Fibroblast of upper back skin (primary cell): Measurements from ENCODE around the gene OR51B2.
"Not testable (repeated sequence)": the region's sequence is repeated elsewhere in the genome, so short reads cannot be mapped to it uniquely, and the experiment has no call there.

Source experiments
- DNase-seq: peaks from one replicate; pipeline ENCODE4 v3.0.0-alpha.2; 2013

The OR51B2 gene

DNA sequence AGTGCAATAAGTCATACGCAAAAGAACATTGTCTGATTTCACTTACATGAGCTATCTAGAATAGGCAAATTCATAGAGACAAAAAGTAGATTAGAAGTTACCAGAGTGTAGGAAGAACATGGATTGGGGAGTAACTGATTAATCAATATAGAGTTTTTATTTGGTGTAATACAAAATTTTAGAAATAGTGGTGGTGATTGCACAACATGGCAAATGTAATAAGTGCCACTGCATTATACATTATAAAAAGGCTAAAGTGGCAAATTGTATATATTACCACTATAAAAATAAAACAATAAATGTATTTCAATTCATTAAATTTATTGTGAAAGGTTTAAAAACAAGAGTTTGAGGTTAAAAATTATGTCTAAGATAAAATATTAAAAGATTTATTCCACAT lies 13.7 kb downstream of the OR51B2 start:
- DNase-seq = no peak

DNA sequence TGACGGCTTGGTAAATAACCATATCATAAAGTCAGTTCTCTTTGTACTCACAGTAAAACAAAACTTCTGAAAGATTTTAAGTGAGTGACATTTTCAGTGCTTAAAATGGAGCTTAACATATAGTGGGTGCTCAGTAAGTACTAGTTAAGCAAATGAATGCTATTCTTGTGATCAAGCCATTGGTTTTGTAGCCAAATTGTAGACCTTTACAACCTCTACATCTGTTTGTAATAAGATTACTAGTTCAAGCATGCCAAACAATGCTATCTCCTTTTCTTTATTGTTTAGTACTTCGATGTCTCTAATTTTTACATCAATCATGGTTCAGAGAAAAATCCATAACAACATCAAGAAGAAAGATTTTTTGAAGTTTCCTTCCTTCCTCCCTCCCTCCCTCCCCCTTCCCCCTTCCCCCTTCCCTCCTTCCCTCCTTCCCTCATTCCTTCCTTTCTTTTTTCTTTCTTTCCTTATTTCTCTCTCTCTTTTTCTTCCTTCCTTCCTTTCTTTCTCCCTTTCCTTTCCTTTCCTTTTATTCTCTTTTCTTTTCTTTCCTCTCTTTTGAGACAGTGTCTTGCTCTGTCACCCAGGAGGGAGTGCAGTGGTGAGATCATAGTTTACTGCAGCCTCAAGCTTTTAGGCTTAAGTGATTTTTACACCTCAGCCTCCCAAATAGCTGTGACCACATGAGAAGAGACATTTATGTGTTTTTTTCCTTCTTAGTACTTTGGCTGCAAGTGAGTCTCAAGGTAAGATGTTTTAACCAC lies 16.7 kb downstream of the OR51B2 start:
- no peak for DNase-seq

DNA sequence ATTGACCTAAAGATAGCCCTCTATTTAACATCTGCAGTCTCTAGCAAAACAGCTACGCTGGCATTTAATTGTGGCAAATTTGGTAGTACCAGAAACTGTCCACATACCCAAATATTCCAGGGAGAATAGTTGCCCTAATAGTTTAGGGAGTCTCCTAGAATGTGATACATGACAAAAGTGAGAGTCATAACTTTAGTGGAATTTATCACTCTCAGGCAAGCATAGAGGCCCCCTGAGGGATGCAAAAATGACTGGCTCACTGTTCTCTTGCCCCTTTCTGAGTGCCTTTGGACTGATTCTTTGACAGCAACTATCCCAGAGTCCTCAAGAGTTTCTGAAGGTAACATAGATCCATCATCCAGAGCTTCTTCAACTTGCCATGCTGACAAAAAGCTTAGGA lies 20.1 kb downstream of the OR51B2 start:
- DNase-seq = peak; percentile 14

DNA sequence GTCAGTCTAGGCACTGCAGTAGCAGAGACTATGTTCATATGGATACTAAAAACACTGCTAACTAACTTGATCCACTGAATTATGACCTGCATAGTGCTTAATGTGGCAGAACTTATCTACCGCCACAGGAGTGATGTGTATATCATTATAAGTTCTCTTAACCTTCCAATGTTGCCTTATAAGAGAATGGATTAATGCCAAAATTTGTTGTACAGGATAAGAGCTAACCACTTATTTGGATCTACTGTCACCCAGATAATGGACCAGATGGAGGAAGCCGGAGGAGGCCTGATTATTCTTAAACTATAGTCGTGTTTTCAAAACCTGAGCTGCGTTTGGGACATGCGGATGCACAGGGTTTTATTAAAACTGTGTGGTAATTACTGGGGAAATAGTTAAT lies 20.5 kb downstream of the OR51B2 start:
- DNase-seq = no peak

DNA sequence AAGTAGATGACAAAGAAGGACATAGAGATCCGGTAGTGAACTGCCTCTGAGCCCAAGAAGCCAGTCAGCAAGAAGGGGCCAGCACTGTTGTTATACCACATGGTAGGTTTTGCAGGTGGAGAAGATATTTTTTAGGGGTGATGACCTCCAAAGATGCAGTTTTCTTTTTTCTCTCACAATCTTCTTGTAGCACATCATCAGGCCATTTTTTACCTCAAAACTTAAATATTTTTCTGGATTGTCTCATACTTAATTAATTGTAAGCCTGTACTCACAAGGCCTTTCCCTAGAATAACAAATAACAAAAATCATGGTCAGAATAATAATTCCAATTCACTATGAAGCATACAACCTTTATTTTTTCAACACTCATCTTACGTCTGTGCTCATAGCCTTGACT lies 22.3 kb downstream of the OR51B2 start, which contains the start of gene OR51B4:
Gene OR51B4 (minus strand): TSS at position 101 of the 400 bp plus-strand sequence. CDS start 0 bp downstream, at position 101.
- DNase-seq = no peak

DNA sequence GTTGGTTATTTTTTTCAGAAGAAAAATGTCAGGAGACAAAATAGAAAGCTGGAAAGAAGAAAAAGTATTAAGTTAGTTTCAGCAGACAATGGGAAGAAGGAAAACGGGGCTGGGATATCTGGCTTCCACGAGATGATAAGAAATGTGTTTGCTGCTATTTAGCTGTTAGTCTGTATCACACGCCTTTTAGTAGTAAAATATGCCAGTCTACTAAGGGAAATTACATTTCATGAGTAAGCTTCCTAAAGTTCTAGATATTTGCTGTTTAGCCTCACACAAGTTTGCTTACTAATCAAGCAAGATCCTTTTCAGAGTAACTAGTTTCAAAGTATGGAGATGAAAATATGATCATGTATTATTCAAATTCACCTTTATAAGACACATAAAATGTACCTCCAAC lies 23.8 kb downstream of the OR51B2 start:
- DNase-seq = no peak

DNA sequence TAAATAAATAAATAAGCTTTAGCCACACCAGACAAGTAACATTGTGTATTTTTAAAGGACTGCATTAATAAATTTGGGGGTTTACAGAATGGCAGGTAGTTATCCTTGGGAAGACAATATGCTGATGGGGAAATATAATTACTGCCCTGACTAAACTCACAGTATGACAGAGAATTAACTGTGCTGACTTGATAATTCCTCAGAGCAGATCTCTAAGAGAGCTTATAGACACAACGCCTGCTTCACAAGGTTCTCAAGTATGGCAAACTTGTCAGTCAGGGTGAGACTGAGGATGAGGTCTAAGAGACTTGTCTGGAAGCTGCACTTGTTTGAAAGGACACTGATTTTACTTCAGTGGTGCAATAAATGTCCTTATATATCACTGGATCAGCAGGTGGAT lies 25.6 kb downstream of the OR51B2 start:
- DNase-seq = no peak

DNA sequence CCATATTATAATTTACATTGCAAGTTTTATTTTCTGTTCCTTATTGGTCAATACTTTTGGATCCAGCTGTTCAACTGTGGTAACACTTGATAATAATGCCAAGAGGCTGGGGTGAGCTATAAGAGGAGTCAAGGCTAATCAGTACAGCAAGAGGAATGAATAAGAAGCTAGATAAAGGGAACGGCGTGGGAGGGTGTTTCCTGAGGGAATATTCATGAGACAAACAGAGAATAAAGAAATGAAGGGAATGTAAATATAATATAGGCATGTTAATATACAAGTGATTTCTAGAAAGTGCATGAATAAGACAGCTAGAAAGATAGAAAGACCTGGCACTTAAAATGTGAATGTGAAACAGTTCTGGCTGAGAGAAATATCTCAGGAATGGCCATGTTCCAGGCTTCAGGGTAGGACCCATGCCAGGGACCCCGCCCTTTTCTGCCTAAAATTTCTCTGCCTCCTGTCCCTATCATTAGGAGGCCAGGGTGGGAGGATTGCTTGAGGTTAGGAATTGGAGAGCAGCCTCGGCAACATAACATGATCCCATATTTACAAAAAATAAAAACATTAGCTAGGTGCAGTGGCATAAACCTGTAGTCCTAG lies 26.3 kb downstream of the OR51B2 start:
- DNase-seq = no peak

DNA sequence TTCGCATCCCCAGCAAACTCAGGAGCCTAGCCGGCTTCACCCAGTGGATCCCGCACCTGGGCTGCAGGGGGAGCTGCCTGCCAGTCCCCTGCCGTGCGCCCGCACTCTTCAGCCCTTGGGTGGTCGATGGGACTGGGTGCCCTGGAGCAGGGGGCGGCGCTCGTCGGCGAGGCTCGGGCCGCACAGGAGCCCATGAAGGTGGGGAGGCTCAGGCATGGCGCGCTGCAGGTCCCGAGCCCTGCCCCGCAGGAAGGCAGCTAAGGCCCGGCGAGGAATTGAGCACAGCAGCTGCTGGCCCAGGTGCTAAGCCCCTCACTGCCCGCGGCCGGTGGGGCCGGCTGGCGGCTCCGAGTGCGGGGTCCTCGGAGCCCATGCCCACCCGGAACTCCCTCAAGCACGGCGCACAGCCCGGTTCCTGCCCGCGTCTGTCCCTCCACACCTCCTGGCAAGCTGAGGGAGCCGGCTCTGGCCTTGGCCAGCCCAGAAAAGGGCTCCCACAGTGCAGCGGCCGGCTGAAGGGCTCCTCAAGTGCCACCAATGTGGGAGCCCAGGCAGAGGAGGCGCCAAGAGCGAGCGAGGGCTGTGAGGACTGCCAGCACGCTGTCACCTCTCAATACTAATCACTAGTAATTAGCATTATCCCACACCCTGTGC lies 29.6 kb downstream of the OR51B2 start:
- DNase-seq = not testable (repeated sequence)

DNA sequence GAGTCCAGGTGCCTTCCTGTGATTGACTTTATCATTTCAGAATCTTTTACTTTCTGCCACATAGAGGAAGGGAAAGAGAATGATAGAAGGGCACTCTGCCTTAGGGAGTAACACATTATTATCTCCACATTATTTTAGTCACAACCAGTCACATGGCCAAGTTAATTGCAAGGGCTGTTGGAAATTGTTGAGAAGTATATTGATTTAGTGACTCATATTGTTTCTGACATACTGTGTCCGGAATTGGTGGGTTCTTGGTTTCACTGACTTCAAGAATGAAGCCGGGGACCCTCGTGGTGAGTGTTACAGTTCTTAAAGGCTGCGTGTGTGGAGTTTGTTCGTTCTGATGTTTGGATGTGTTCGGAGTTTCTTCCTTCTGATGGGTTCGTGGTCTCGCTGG lies 31.1 kb downstream of the OR51B2 start:
- DNase-seq = no peak

DNA sequence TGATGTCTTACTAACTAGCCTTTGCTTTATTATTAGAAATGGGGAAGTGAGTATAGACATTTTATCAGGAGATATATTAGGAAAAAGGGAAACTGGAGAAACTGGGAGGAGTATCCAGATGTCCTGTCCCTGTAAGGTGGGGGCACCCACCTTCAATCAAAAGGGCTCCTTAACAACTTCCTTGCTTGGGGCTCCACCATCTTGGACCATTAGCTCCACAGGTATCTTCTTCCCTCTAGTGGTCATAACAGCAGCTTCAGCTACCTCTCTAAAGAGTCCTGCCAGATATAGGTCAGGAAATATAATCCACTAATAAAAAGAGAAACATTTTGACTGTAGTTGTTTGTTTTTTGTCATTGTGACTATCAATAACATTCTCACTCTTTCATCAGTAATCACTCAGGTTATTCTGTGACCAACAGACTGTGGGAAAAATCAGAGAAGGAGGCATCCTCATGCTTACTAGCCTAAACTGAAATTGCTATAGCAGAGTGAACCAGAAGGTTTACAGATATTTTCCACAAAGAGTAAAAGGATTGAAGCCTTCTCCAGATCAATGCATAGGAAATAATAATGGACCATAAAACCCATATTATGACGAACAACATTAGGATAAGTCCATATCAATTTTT lies 32.8 kb downstream of the OR51B2 start:
- DNase-seq = peak; percentile 51

DNA sequence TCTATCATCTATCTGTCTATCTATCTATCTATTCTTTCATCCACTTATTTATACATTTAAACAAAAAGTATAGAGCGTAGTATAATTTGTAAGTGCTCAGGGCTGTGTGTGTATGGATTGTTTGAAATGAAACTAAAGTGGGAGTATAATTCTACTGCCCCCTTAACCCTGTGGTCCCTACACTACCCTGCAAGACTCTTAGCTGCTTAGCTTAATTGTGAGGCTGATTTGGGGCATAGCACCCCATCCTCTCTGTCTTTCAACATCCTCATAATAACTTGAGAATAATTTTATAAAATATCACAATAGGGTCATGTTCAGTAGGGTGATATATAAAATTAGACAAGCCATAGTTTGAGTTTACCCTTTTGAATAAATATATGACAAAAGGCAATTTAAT lies 34.0 kb downstream of the OR51B2 start:
- DNase-seq = no peak

DNA sequence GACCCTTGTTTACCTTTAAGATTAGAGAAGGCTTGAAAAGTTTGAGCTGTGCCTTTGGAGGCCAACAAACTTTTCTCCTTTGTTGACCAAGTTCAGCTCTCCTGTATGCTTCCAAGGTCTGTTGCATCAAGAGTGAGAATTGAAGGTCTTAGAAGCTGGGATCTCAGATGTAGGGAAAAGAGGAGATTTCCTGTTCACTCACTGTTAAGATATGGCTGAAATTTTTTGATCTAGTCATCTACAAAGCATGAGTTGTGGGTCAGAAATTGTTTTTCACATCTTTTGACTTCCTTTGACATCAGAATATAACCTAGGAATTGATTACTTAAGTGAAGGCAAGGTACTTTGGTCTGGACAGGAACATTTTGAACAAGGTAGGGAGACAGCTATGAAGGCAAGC lies 34.4 kb downstream of the OR51B2 start:
- peak; percentile 13 for DNase-seq

DNA sequence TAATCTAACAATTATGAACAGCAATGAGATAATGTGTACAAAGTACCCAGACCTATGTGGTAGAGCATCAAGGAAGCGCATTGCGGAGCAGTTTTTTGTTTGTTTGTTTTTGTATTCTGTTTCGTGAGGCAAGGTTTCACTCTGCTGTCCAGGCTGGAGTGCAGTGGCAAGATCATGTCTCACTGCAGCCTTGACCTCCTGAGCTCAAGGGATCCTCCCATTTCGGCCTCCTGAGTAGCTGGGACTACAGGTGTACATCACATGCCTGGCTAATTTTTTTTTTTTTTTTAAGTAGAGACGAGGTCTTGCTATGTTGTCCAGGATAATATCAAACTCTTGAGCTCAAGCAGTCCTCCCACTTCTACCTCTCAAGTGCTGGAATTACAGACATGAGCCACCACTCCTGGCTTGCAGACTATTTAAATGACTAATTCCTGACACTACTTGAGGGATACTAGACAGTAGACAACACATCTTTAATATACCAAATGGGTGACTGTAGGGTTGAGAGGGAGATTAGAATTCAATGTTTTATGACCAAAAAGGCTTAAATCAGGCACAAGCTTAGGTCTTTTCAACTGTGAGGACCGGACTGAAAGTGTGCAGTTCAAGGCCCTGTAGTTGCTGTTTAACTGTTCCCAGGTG lies 35.1 kb downstream of the OR51B2 start:
- peak; percentile 25 for DNase-seq

DNA sequence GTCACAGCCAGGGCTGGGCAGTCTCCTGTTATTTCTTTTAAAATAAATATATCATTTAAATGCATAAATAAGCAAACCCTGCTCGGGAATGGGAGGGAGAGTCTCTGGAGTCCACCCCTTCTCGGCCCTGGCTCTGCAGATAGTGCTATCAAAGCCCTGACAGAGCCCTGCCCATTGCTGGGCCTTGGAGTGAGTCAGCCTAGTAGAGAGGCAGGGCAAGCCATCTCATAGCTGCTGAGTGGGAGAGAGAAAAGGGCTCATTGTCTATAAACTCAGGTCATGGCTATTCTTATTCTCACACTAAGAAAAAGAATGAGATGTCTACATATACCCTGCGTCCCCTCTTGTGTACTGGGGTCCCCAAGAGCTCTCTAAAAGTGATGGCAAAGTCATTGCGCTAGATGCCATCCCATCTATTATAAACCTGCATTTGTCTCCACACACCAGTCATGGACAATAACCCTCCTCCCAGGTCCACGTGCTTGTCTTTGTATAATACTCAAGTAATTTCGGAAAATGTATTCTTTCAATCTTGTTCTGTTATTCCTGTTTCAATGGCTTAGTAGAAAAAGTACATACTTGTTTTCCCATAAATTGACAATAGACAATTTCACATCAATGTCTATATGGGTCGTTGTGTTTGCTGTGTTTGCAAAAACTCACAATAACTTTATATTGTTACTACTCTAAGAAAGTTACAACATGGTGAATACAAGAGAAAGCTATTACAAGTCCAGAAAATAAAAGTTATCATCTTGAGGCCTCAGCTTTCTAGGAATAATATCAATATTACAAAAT lies 35.8 kb downstream of the OR51B2 start:
- no peak for DNase-seq

DNA sequence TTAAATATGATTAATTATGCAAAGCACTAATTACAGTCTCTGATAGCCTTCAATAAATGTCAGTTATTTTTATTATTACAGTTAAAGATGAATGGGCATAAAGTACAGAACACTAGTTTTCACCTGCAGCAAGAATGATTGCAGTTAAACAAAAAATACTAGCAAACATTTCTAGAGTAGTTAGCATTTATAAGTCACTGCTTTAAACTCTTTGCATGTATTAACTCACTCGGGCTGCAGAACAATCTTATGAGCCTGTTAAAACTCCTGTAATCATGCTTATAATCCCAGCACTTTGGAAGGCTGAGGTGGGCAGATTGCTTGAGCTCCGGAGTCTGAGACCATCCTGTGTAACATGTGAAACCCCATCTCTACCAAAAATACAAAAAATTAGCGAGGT lies 37.2 kb downstream of the OR51B2 start:
- DNase-seq = no peak

DNA sequence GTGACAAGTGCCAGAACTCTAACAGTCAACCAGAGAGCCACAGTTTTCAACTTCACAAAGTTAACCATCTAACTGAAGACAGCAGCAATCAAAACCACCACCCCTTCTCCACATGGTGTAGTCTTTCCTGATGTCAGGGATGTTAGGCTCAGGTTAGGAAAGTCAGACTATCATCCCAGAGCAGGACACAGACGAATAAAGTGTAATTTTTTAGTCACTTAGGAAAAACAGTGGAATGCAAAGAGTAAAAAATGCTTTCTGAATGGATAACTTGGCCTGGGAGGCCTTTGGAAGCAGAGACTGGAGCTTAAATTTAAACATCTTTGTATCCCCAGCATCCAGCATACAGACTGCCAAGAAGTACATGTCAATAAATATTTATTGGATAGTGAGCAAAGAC lies 37.7 kb downstream of the OR51B2 start:
- DNase-seq = no peak

DNA sequence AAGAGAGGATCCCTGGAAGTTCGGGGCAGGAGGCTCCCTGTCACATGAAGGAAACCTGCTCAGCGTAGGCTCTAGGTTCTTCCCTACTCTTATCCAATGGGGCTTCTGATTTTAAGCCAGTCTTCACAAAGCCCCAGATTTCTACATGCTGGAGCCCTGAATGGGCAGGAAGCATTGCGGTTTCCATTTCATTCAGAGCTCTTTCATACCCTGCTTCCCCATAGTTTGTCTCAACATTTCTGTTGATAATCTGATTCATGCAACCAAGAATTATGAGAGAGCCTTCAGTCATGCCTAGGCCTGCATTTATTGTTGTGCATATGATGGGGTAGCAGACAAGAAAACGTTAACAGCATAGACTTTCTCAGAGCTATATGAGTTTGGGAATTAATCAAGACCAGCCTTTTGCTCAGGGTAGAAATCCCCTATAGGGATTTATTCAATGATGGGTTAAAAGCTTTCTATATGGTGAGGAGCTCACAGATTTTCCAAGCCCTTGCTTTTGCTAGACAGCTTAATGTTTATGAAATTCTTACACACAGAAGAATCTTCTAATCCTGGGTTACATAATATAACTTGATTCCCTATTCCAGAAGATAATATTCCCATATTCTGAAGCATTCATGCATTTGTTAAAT lies 38.3 kb downstream of the OR51B2 start:
- DNase-seq = no peak

DNA sequence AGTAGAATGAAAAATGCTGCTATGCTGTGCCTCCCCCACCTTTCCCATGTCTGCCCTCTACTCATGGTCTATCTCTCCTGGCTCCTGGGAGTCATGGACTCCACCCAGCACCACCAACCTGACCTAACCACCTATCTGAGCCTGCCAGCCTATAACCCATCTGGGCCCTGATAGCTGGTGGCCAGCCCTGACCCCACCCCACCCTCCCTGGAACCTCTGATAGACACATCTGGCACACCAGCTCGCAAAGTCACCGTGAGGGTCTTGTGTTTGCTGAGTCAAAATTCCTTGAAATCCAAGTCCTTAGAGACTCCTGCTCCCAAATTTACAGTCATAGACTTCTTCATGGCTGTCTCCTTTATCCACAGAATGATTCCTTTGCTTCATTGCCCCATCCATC lies 39.5 kb downstream of the OR51B2 start:
- DNase-seq = no peak

DNA sequence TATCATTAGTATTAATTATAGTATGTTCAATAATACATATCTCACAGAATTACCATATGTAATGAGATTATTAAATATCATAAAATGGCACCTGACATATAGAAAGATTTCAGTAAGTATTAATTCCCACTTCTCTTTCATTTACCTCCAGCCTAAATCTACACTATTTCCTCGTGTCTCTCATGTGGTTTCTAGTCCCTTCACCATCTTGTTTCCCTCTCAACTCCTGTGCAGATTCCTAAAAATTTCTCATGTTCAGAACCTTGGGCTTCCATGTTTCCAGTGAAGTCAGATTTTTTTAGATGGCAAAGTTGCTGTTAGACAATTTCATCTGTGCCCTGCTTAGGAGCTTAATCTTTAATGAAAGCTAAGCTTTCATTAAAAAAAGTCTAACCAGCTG lies 40.2 kb downstream of the OR51B2 start:
- DNase-seq = no peak

DNA sequence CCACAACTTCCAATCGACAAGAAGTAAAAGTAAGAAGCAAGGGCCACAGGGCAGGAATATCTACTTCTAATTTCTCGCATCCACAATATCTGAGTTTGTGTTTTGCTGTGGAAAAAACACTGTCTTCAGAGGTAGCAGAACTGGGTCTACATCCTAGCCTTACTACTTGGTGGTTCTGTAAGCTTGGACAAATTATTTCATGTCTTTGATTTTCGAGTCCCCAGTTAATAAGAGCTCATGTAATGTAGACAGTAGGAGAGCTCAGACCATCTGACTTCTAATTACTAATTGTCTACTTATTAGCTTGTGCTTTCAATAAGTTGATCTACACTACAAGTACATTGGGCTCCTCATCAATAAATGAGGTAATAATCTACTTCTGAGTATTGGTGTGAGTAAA lies 41.0 kb downstream of the OR51B2 start:
- no peak for DNase-seq

DNA sequence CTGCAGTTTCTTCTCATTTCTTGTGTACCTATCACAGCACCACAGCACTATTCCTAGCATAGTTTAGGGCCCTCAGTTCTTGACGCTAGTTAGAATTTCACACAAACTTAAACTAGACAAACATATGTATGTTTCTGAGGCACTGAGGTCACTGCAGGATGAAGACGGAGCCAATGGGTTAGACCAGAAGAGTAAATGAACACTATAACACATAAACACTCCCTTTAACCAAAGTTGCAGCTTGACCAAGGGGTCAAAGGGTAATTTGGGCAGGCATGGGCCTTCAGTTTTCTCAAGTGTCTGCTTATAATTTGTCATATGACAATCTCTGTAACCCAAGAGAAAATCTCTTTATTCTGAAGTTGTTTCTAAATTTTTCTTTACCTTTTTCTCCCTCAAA lies 41.5 kb downstream of the OR51B2 start:
- no peak for DNase-seq
